ENCODE results near the gene NAGPA. TPM values are rescaled to one million over a fixed set of nuclear protein-coding genes. Genes with fewer than 3 reads are reported as not detected.

NAGPA gene
- total RNA-seq, 4 donors from 2014 or later, result 26.0 to 46.8 (median 30.8) TPM

DNA sequence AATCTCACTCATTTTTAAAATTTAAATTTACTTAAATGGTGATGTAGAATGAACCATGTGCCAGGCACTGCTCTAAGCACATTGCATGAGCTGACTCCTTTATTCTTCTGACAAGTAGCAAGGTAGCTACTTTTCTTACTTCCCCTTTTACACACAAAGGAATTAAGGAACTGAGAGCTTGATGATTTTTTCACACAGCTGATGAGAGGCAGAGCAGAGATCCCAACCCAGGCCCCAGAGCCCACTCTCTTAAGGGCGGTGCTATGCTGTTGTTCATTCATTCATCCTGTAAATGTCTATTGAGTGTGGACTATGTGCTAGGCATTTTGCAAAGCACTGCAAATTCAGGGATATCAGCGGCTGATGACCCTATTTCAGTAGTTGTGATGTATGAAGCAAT is 57.7 kb downstream of the NAGPA start:
- no peak for DNase-seq
- intact Hi-C loops (cut with DNase I), result no loop called here
- TF ChIP-seq, protein P1, sequence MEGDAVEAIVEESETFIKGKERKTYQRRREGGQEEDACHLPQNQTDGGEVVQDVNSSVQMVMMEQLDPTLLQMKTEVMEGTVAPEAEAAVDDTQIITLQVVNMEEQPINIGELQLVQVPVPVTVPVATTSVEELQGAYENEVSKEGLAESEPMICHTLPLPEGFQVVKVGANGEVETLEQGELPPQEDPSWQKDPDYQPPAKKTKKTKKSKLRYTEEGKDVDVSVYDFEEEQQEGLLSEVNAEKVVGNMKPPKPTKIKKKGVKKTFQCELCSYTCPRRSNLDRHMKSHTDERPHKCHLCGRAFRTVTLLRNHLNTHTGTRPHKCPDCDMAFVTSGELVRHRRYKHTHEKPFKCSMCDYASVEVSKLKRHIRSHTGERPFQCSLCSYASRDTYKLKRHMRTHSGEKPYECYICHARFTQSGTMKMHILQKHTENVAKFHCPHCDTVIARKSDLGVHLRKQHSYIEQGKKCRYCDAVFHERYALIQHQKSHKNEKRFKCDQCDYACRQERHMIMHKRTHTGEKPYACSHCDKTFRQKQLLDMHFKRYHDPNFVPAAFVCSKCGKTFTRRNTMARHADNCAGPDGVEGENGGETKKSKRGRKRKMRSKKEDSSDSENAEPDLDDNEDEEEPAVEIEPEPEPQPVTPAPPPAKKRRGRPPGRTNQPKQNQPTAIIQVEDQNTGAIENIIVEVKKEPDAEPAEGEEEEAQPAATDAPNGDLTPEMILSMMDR (IDR thresholded peaks at IDR 0.05), result no peak
- no peak for TF ChIP-seq POLR2A (IDR thresholded peaks at IDR 0.05)
- 75 to 90% methylated on average over 2 of the region's 2 CpGs for WGBS, 2 donors
- Histone ChIP-seq H3K4me1 (no peaks in the 10 kb centered on the region), H3K36me3 (no peaks in the 10 kb centered on the region), H3K27me3 (no peaks in the 10 kb centered on the region), H3K4me3 (replicated peaks in 1 of 3) (no peak overlapping the region), H3K27ac (no peak overlapping the region), H3K9me3 (no peaks in the 10 kb centered on the region)

Other genes with a start within 250 kb of the NAGPA start
- under 1 TPM in 1 of 4 donors, not detected in 3; 0.54 TPM for gene SEPTIN12, start 245.6 kb downstream of the NAGPA start, total RNA-seq
- gene SMIM22, start 238.6 kb downstream of the NAGPA start, total RNA-seq, result not detected
- gene ROGDI, start 231.3 kb downstream of the NAGPA start, total RNA-seq, result 10 to 100 TPM in 2 of 4 donors, 1 to 10 TPM in 2; 5.9 to 12.1 (median 8.4) TPM
- gene GLYR1, start 186.6 kb downstream of the NAGPA start, total RNA-seq, result 10 to 100 TPM; 43.1 to 89.2 (median 75.5) TPM
- gene UBN1, start 186.5 kb downstream of the NAGPA start, total RNA-seq, result 10 to 100 TPM; 27.9 to 40.7 (median 30.5) TPM
- gene PPL, start 96.8 kb downstream of the NAGPA start, total RNA-seq, result 10 to 100 TPM; 55.5 to 84.9 (median 72.0) TPM
- under 1 TPM; 0.11 to 0.33 (median 0.21) TPM for gene SEC14L5, start 75.6 kb downstream of the NAGPA start, total RNA-seq
- 100 to 1,000 TPM; 172 to 385 (median 287) TPM for gene C16orf89, start 32.0 kb upstream of the NAGPA start, total RNA-seq
- 10 to 100 TPM; 27.3 to 47.1 (median 43.0) TPM for gene ALG1, start 37.9 kb upstream of the NAGPA start, total RNA-seq
- 10 to 100 TPM in 2 of 4 donors, 1 to 10 TPM in 2; 8.7 to 14.9 (median 10.9) TPM for gene EEF2KMT, start 63.9 kb upstream of the NAGPA start, total RNA-seq

All from thyroid gland (tissue), 4 donors.